ENCODE results near the gene SH3RF2. TPM values are rescaled to one million over a fixed set of nuclear protein-coding genes. Genes with fewer than 3 reads are reported as not detected.

SH3RF2 gene
- total and polyA plus RNA-seq, 2 donors (not counting 1 experiment from before 2014, with no cell fraction given) = 0.03 TPM; not detected in 1

DNA sequence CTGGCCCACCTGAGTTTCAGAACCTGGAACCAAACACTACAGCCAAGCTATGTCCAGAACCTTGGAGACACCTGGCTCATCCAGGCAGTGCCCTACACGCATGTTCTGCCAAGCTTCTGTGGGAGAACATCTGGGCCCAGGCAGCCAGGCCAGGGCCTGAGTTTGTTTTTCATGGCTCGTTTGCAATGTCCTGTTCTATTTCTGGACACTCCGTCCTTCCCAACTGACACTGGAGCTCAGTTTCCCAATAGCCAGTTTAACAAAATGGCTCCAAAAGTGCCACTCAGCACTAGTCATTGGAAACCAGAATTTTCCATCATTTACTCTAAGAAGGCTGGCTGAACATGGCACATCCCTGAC, 38.6 kb downstream of the SH3RF2 start:
- Mint-ChIP-seq H3K9me3 (ENCODE audit: insufficient read depth) (no peaks in the 10 kb centered on the region), H3K27ac (no peak overlapping the region), H3K27me3 (no peaks in the 10 kb centered on the region), H3K4me3 (no peak overlapping the region), H3K4me1 (no peaks in the 10 kb centered on the region)
- ChIA-PET CTCF (no interaction called here), POLR2A (no interaction called here)
- no peak overlapping the region for H2AFZ ChIP-seq (ENCODE audit: insufficient read depth, low read depth, low read length, poor library complexity, severe bottlenecking)
- H3K4me3 ChIP-seq (ENCODE audit: control extremely low read depth in 1 of 5, extremely low read depth in 1 of 5, insufficient read depth in 1 of 5, low read depth in 2 of 5, low read length in 4 of 5) = no peak overlapping the region
- no peaks in the 10 kb centered on the region for H3K27me3 ChIP-seq (replicated peaks in 1 of 4; ENCODE audit: control extremely low read depth in 1 of 4, control insufficient read depth in 3 of 4, insufficient read depth in 4 of 4, low read length in 3 of 4)
- H3K4me1 ChIP-seq (ENCODE audit: control insufficient read depth in 2 of 2, insufficient read depth in 2 of 2, low read length in 2 of 2) = no peaks in the 10 kb centered on the region
- 97% methylated on average over 3 of the region's 3 CpGs for WGBS (ENCODE audit: insufficient coverage)
- intact Hi-C loops (cut with micrococcal nuclease) = no loop called here
- no peak overlapping the region for H3K4me2 ChIP-seq (replicated peaks; ENCODE audit: low read depth, low read length, poor library complexity, severe bottlenecking)
- DNase-seq (no peak), ATAC-seq (ENCODE audit: low read depth) (no peak)
- H4K20me1 ChIP-seq (ENCODE audit: control insufficient read depth, insufficient read depth, low read length, poor library complexity, severe bottlenecking) = no peaks in the 10 kb centered on the region
- H3K9me3 ChIP-seq (ENCODE audit: control extremely low read depth in 1 of 3, control insufficient read depth in 2 of 3, insufficient read depth in 1 of 3, low read length in 2 of 3) = no peaks in the 10 kb centered on the region
- no peak overlapping the region for H3K27ac ChIP-seq (ENCODE audit: low read length in 2 of 2)
- TF ChIP-seq CTCF (IDR thresholded peaks at IDR 0.05) = no peak
- no peaks in the 10 kb centered on the region for H3K79me2 ChIP-seq (ENCODE audit: control insufficient read depth, insufficient read depth, low read length)
- no peaks in the 10 kb centered on the region for H3K36me3 ChIP-seq (replicated peaks in 1 of 2; ENCODE audit: control extremely low read depth in 1 of 2, control insufficient read depth in 1 of 2, extremely low read depth in 1 of 2, insufficient read depth in 2 of 2, low read length in 1 of 2)
- H3K9ac ChIP-seq (ENCODE audit: low read length) = no peak overlapping the region

GRCh38 chr5:145975361-145976066, 39.1 kb downstream of the SH3RF2 start:
- no peak overlapping the region for H3K4me3 ChIP-seq (ENCODE audit: control extremely low read depth in 1 of 5, extremely low read depth in 1 of 5, insufficient read depth in 1 of 5, low read depth in 2 of 5, low read length in 4 of 5)
- intact Hi-C loops (cut with micrococcal nuclease) = no loop called here
- DNase-seq (no peak), ATAC-seq (ENCODE audit: low read depth) (no peak)
- no peaks in the 10 kb centered on the region for H3K27me3 ChIP-seq (replicated peaks in 1 of 4; ENCODE audit: control extremely low read depth in 1 of 4, control insufficient read depth in 3 of 4, insufficient read depth in 4 of 4, low read length in 3 of 4)
- CTCF ChIA-PET = no interaction called here
- Mint-ChIP-seq H3K27me3 (no peaks in the 10 kb centered on the region), H3K4me1 (no peaks in the 10 kb centered on the region), H3K4me3 (no peak overlapping the region), H3K27ac (no peak overlapping the region), H3K9me3 (ENCODE audit: insufficient read depth) (no peaks in the 10 kb centered on the region)
- no peak overlapping the region for H3K4me2 ChIP-seq (replicated peaks; ENCODE audit: low read depth, low read length, poor library complexity, severe bottlenecking)
- no peaks in the 10 kb centered on the region for H3K9me3 ChIP-seq (ENCODE audit: control extremely low read depth in 1 of 3, control insufficient read depth in 2 of 3, insufficient read depth in 1 of 3, low read length in 2 of 3)
- no peaks in the 10 kb centered on the region for H4K20me1 ChIP-seq (ENCODE audit: control insufficient read depth, insufficient read depth, low read length, poor library complexity, severe bottlenecking)
- H2AFZ ChIP-seq (ENCODE audit: insufficient read depth, low read depth, low read length, poor library complexity, severe bottlenecking) = no peak overlapping the region
- H3K4me1 ChIP-seq (ENCODE audit: control insufficient read depth in 2 of 2, insufficient read depth in 2 of 2, low read length in 2 of 2) = no peaks in the 10 kb centered on the region
- TF ChIP-seq EZH2 (IDR thresholded peaks at IDR 0.05; ENCODE audit: borderline replicate concordance, insufficient read depth, low read depth, low read length, poor library complexity, severe bottlenecking) = no peak
- TF ChIP-seq CTCF (IDR thresholded peaks at IDR 0.05) = no peak
- POLR2A ChIA-PET = no interaction called here
- no peak overlapping the region for H3K9ac ChIP-seq (ENCODE audit: low read length)
- no peaks in the 10 kb centered on the region for H3K36me3 ChIP-seq (replicated peaks in 1 of 2; ENCODE audit: control extremely low read depth in 1 of 2, control insufficient read depth in 1 of 2, extremely low read depth in 1 of 2, insufficient read depth in 2 of 2, low read length in 1 of 2)
- H3K27ac ChIP-seq (ENCODE audit: low read length in 2 of 2) = no peak overlapping the region
- no peaks in the 10 kb centered on the region for H3K79me2 ChIP-seq (ENCODE audit: control insufficient read depth, insufficient read depth, low read length)
- 10% methylated on average over 1 of the region's 3 CpGs for WGBS (ENCODE audit: insufficient coverage)

All from B cell (primary cell).